K562 (cell line): ENCODE results near the gene ABCG2. TPM values are rescaled to one million over a fixed set of nuclear protein-coding genes. Genes with fewer than 3 reads are reported as not detected.
A peak's percentile ranks its signal among the peaks of the same experiment; 100 is the strongest.

Experiments
- ATAC-seq: fragments of 200-7000 bp; cut with Tn5 transposase; 3 replicates; pipeline ENCODE4 v1.9.1; 2020; ENCODE audit warnings: moderate library complexity
- BruUV-seq: library from RNA; stranded (reverse); fragments of 400-500 nt; replicated peaks from 2 replicates; lab custom pipeline; 2021; lab: Mats Ljungman, UMichigan
- CTCF ChIA-PET: fragments of 300-600 bp; formaldehyde crosslinking; extraction: SDS; loops from one replicate; lab custom pipeline; 2021; ENCODE audit warnings: low intra/inter-chr PET ratio; lab: Yijun Ruan, JAX
- POLR2A ChIA-PET: fragments of 300-600, 350-650 bp; sonication (Branson Sonifier 250); formaldehyde crosslinking; extraction: SDS; loops from one replicate; lab custom pipeline; 2021; ENCODE audit warnings: antibody characterized with exemption, inconsistent platforms; lab: Yijun Ruan, JAX
- DNase-seq, 4 experiments: peaks; one replicate each; pipeline versions ENCODE4 v3.0.0 to v3.0.0-alpha.2; 2011 to 2018; ENCODE audit warnings: low spot score in 3 of 4, mixed read lengths in 3 of 4; ENCODE audit errors: extremely low read depth in 1 of 4
- FAIRE-seq: peaks from 2 replicates; lab custom pipeline; 2011; peaks lifted over from hg19 to GRCh38; lab: Jason Lieb, UNC
- H2AFZ ChIP-seq: 2 replicates; pipeline ENCODE4 v1.6.0; 2011; ENCODE audit warnings: low read depth, low read length, control low read depth, inconsistent platforms
- H3K27ac ChIP-seq: fragments of 200-600 bp; 3 replicates; pipeline ENCODE4 v1.8.0; 2011; ENCODE audit warnings: low read depth, mild to moderate bottlenecking, control low read depth, inconsistent platforms, low read length, moderate library complexity, mixed read lengths; ENCODE audit errors: extremely low read depth
- H3K27me3 ChIP-seq, 2 experiments: fragments of 300-600 bp in 1 of 2; 2 replicates in 1 of 2; 3 replicates in 1 of 2; pipeline versions ENCODE4 v1.6.0 to v1.8.0; 2011; ENCODE audit warnings: inconsistent platforms in 2 of 2, low read length in 2 of 2, mild to moderate bottlenecking in 1 of 2, mixed read lengths in 1 of 2, moderate library complexity in 1 of 2; ENCODE audit not compliant: control insufficient read depth in 2 of 2, insufficient read depth in 2 of 2
- H3K36me3 ChIP-seq: fragments of 300-600 bp; 3 replicates; pipeline ENCODE4 v1.8.0; 2011; ENCODE audit warnings: mild to moderate bottlenecking, low read length, inconsistent platforms; ENCODE audit not compliant: control insufficient read depth, insufficient read depth
- H3K4me1 ChIP-seq, 2 experiments: fragments of 200-600 bp in 1 of 2; replicated peaks in 1 of 2; 2 replicates in 1 of 2; 3 replicates in 1 of 2; pipeline versions ENCODE4 v1.5.1 to v1.8.0; 2011; ENCODE audit warnings: inconsistent platforms in 2 of 2, low read length in 2 of 2, mild to moderate bottlenecking in 1 of 2, mixed read lengths in 1 of 2, moderate library complexity in 1 of 2; ENCODE audit not compliant: control insufficient read depth in 2 of 2, insufficient read depth in 2 of 2
- H3K4me2 ChIP-seq: 2 replicates; pipeline ENCODE4 v1.6.1; 2011; ENCODE audit warnings: low read length, control low read depth, inconsistent platforms, mixed read lengths; ENCODE audit not compliant: insufficient read depth
- H3K4me3 ChIP-seq: fragments of 200-600 bp; sonication (generic), shearing (Covaris generic); 2 replicates; pipeline ENCODE4 v1.5.1; 2016; ENCODE audit warnings: control low read depth, inconsistent platforms
- H3K79me2 ChIP-seq: fragments of 200-600 bp; 3 replicates; pipeline ENCODE4 v1.8.0; 2011; ENCODE audit warnings: low read length, inconsistent platforms; ENCODE audit not compliant: control insufficient read depth, insufficient read depth
- H3K9ac ChIP-seq, 2 experiments: 2 replicates each; pipeline versions ENCODE4 v1.6.0 to v1.6.1; 2011; ENCODE audit warnings: low read depth in 2 of 2, low read length in 2 of 2, control low read depth in 1 of 2, inconsistent platforms in 1 of 2, mild to moderate bottlenecking in 1 of 2, mixed read lengths in 1 of 2; ENCODE audit not compliant: insufficient read depth in 1 of 2
- H3K9me1 ChIP-seq: one replicate; pipeline ENCODE4 v1.6.0; 2011; ENCODE audit warnings: inconsistent platforms, mild to moderate bottlenecking, low read length, moderate library complexity; ENCODE audit not compliant: control insufficient read depth, insufficient read depth
- H3K9me3 ChIP-seq: replicated peaks from 2 replicates; pipeline ENCODE4 v1.5.1; 2011; ENCODE audit warnings: low read depth, low read length, inconsistent platforms; ENCODE audit not compliant: control insufficient read depth, insufficient read depth
- H4K20me1 ChIP-seq: replicated peaks from 2 replicates; pipeline ENCODE4 v1.6.1; 2011; ENCODE audit warnings: low read length, inconsistent platforms, mixed read lengths; ENCODE audit not compliant: control insufficient read depth, insufficient read depth
- CTCF ChIP-seq, 3 experiments: IDR thresholded peaks in 2 of 3; conservative IDR thresholded peaks in 1 of 3; 2 replicates each; pipeline ENCODE4 v1.5.1; 2011 to 2012; ENCODE audit warnings: low read length in 3 of 3, mild to moderate bottlenecking in 3 of 3, control low read depth in 2 of 3, improper control_type of control experiment in 1 of 3, inconsistent platforms in 1 of 3, low read depth in 1 of 3, mixed read lengths in 1 of 3, moderate library complexity in 1 of 3; ENCODE audit not compliant: insufficient read depth in 2 of 3
- EGR1 ChIP-seq: fragments of 450-650 bp; conservative IDR thresholded peaks from 2 replicates; pipeline ENCODE4 v1.6.1; 2017; ENCODE audit warnings: mild to moderate bottlenecking
- MIER1 ChIP-seq: fragments of 450-650 bp; IDR thresholded peaks from 2 replicates; pipeline ENCODE4 v1.6.1; 2016; ENCODE audit warnings: antibody characterized with exemption, mild to moderate bottlenecking, low read depth
- MITF ChIP-seq: IDR thresholded peaks from 2 replicates; pipeline ENCODE4 v1.6.1; 2014; ENCODE audit warnings: antibody characterized with exemption
- NCOA1 ChIP-seq: fragments of 450-650 bp; IDR thresholded peaks from 2 replicates; pipeline ENCODE4 v1.6.1; 2016; ENCODE audit warnings: low read depth
- PHF20 ChIP-seq: fragments of 450-650 bp; IDR thresholded peaks from 2 replicates; pipeline ENCODE4 v1.6.1; 2018; ENCODE audit not compliant: partially characterized antibody
- ZNF121 ChIP-seq: sonication (generic); formaldehyde crosslinking; conservative IDR thresholded peaks from 2 replicates; pipeline ENCODE4 v1.8.0; 2022; ENCODE audit warnings: missing genetic modification reagents
- WGBS: fragments of 100-300 bp; shearing (Covaris generic); methylation state at CpG from one replicate; pipeline ENCODE4 v1.1.6; 2016; ENCODE audit warnings: low coverage, mixed read lengths; ENCODE audit not compliant: insufficient coverage; ENCODE audit errors: missing lambda C conversion rate; 5-methylcytosine and 5-hydroxymethylcytosine counted together
- in situ Hi-C: fragments of 300-500 bp; cut with MboI; formaldehyde crosslinking; loops from 4 replicates; pipeline ENCODE4 v1.15.0; 2018; ENCODE audit warnings: inconsistent platforms, mixed read lengths
- intact Hi-C: fragments of 100-400 bp; cut with micrococcal nuclease; formaldehyde crosslinking; loops from 2 replicates; pipeline ENCODE4 v1.14.2; 2022
- polyA plus RNA-seq, 8 experiments: library from polyadenylated mRNA; depleted of rRNA in 4 of 8; stranded (reverse) in 5 of 8; unstranded in 3 of 8; fragments of >200 nt; fragmentation: Nextera tagmentation in 2 of 8; fragmentation: Illumina TruSeq in 1 of 8; extraction: Ambion mirVana in 2 of 8; extraction: Trizol in 1 of 8; gene quantifications; 2 replicates each; pipeline versions ENCODE4 v1.2.1 to v1.2.3, GENCODE V29; 2011 to 2014; ENCODE audit warnings: inconsistent platforms in 1 of 8, missing spikeins in 1 of 8
- total RNA-seq, 7 experiments: library from RNA; depleted of rRNA in 6 of 7; stranded (reverse); fragments of >200 nt in 6 of 7; fragmentation: Illumina TruSeq in 2 of 7; extraction: Trizol in 2 of 7; gene quantifications; 2 replicates each; pipeline versions ENCODE4 v1.2.1 to v1.2.3, GENCODE V29; 2011 to 2021; ENCODE audit warnings: low replicate concordance in 1 of 7
- TF ChIP-seq, protein P1 (sequence below): fragments of 200-800 bp; sonication (Bioruptor generic); IDR thresholded peaks from 2 replicates; pipeline ENCODE4 v1.6.1; 2017; ENCODE audit warnings: missing genetic modification characterization, missing compliant biosample characterization

Gene ABCG2
- total and polyA plus RNA-seq, 9 of the 15 experiments (the other 6 are each of a cell fraction or from before 2014, with no cell fraction given), result 0.01 to 0.36 (median 0.11) TPM; not detected in 4

DNA sequence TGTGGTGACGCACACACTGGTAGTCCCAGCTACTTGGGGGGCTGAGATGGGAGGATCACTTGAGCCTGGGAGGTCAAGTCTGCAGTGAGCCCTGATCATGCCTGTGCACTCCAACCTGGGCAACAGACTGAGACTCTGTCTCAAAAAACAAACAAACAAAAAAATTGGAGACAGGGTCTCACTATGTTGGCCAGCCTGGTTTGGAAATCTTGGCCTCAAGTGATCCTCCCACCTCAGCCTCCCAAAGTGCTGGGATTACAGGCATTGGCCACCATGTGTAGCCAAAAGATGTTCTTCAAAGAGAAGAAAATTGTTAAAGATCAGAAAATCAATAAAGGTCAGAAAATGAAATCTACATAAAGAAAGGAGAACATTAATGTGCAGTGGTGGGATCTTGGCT lies 41.7 kb upstream of the ABCG2 start:
- in situ Hi-C loops, result no loop called here
- Histone ChIP-seq H3K4me2 (no peak overlapping the region), H4K20me1 (no peaks in the 10 kb centered on the region), H3K27me3 (peaks cover 4 to 6% of the 10 kb centered on the region in 2 experiments; a peak in 2 of 5 replicates), H3K9ac (no peak overlapping the region), H3K4me1 (no peaks in the 10 kb centered on the region), H3K9me1 (no peaks in the 10 kb centered on the region), H3K79me2 (no peaks in the 10 kb centered on the region), H3K27ac (no peak overlapping the region), H3K9me3 (no peaks in the 10 kb centered on the region), H3K36me3 (no peaks in the 10 kb centered on the region)
- no TSS peak for BruUV-seq
- POLR2A ChIA-PET, result no interaction called here
- ATAC-seq (no peak), FAIRE-seq (no peak)
- no peak for TF ChIP-seq PHF20
- peak; percentile 29; the same call in 1 of the 2 replicates for TF ChIP-seq ZNF121 (CRISPR knock-in tag)
- TF ChIP-seq, all 486 proteins: peak for 1
- H2AFZ ChIP-seq, result no peak overlapping the region
- CTCF ChIA-PET, result no interaction called here
- no peak overlapping the region for H3K4me3 ChIP-seq
- no peak for DNase-seq
- intact Hi-C loops, result no loop called here
- WGBS, result 8% methylated on average over 1 of the region's 1 CpG

DNA sequence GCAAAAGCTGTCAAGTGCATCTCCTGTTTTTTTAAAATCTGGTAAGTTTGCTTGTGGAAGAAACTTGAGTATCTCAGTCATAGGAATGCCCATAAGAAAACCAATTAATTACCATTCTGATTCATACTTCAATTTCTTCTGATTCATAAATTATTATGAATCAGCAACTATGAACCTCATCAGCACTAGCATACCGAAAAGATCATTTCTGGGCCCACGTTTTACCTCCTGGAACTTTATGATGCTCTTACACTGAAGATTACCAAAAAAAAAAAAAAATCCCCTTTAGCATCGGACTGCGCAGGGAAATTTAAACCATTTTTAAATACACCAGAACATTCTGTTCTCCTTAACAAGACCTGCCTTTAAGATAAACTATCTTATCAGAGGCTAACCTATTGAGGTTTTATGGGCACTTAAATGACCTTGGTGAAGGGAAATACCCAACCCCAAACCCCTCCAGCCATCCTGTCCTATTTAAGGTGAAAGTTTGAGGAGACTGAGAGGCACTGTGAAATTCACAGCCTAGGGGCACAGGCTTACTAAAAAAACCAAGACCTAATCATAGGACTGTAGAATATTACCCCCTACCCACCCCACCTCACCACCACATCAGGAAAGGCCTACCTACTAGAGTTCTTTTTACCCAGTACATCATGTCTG lies 38.2 kb upstream of the ABCG2 start:
- Histone ChIP-seq H3K9me3 (no peaks in the 10 kb centered on the region), H3K9me1 (no peaks in the 10 kb centered on the region), H3K4me1 (no peaks in the 10 kb centered on the region), H2AFZ (no peak overlapping the region), H3K4me2 (no peak overlapping the region), H3K27ac (no peak overlapping the region), H4K20me1 (no peaks in the 10 kb centered on the region), H3K27me3 (peaks cover 0 to 6% of the 10 kb centered on the region in 2 experiments; a peak in 1 of 5 replicates), H3K4me3 (no peak overlapping the region), H3K9ac (no peak overlapping the region), H3K79me2 (no peaks in the 10 kb centered on the region), H3K36me3 (no peaks in the 10 kb centered on the region)
- no TSS peak for BruUV-seq
- in situ Hi-C loops, result no loop called here
- WGBS, result 34% methylated on average over 4 of the region's 4 CpGs
- DNase-seq (no peak), FAIRE-seq (no peak), ATAC-seq (no peak)
- CTCF ChIA-PET, result interaction anchor here (0.7 kb wide), 1 partner anchor 11 kb away, joined by 4 read pairs; no protein-coding TSS in a partner anchor
- POLR2A ChIA-PET, result no interaction called here
- intact Hi-C loops, result no loop called here
- TF ChIP-seq, protein P1, sequence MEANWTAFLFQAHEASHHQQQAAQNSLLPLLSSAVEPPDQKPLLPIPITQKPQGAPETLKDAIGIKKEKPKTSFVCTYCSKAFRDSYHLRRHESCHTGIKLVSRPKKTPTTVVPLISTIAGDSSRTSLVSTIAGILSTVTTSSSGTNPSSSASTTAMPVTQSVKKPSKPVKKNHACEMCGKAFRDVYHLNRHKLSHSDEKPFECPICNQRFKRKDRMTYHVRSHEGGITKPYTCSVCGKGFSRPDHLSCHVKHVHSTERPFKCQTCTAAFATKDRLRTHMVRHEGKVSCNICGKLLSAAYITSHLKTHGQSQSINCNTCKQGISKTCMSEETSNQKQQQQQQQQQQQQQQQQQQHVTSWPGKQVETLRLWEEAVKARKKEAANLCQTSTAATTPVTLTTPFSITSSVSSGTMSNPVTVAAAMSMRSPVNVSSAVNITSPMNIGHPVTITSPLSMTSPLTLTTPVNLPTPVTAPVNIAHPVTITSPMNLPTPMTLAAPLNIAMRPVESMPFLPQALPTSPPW (CRISPR knock-in tag), result no peak
- TF ChIP-seq EGR1, result no peak
- no peak for TF ChIP-seq MIER1
- no peak for TF ChIP-seq NCOA1
- no peak for TF ChIP-seq MITF
- TF ChIP-seq CTCF (IDR thresholded peaks at IDR 0.05 in 2 of 3, conservative IDR thresholded peaks at IDR 0.05 in 1 of 3; ENCODE audit: insufficient read depth in 2 of 3, low read depth in 1 of 3, low read length in 3 of 3), result no peak
